Activated naive CD8-positive, alpha-beta T cell treated with anti-CD3 and anti-CD28 coated beads, Interleukin-2, amount 50 U/mL, for 24 hours (primary cell): Measurements from ENCODE around the gene IPPK.

ENCODE experiments used
- ATAC-seq: fragments of 150-1000 bp; cut with Tn5 transposase; one replicate; pipeline ENCODE4 v1.10.0; 2021
- DNase-seq: peaks from one replicate; pipeline ENCODE4 v3.0.0; 2021
- H3K27ac Mint-ChIP-seq: one replicate; pipeline ENCODE4 v1.8.0; 2021; ENCODE audit warnings: mild to moderate bottlenecking, mixed read lengths
- H3K27me3 Mint-ChIP-seq: one replicate; pipeline ENCODE4 v1.8.0; 2021; ENCODE audit warnings: mixed read lengths
- H3K36me3 Mint-ChIP-seq: one replicate; pipeline ENCODE4 v1.8.0; 2021; ENCODE audit warnings: low read depth, mixed read lengths
- H3K4me1 Mint-ChIP-seq: one replicate; pipeline ENCODE4 v1.8.0; 2021; ENCODE audit warnings: mixed read lengths
- H3K4me3 Mint-ChIP-seq: one replicate; pipeline ENCODE4 v1.8.0; 2021; ENCODE audit warnings: mild to moderate bottlenecking, moderate library complexity, mixed read lengths
- H3K9me3 Mint-ChIP-seq: one replicate; pipeline ENCODE4 v1.8.0; 2021; ENCODE audit warnings: mixed read lengths

Gene IPPK

GRCh38 chr9:92641092-92641809 is 28.7 kb downstream of the IPPK start:
- ATAC-seq (no peak), DNase-seq (no peak)
- H3K4me1 Mint-ChIP-seq, result no peaks in the 10 kb centered on the region
- no peaks in the 10 kb centered on the region for H3K27me3 Mint-ChIP-seq
- H3K9me3 Mint-ChIP-seq, result peaks cover 8% of the 10 kb centered on the region
- H3K4me3 Mint-ChIP-seq, result no peak overlapping the region
- peaks cover 48% of the 10 kb centered on the region for H3K36me3 Mint-ChIP-seq
- no peak overlapping the region for H3K27ac Mint-ChIP-seq

GRCh38 chr9:92640398-92641091 is 29.4 kb downstream of the IPPK start:
- no peak for ATAC-seq
- H3K27ac Mint-ChIP-seq, result no peak overlapping the region
- no peaks in the 10 kb centered on the region for H3K27me3 Mint-ChIP-seq
- H3K36me3 Mint-ChIP-seq, result peaks cover 42% of the 10 kb centered on the region
- peaks cover under 1% of the 10 kb centered on the region for H3K9me3 Mint-ChIP-seq
- DNase-seq, result no peak
- no peak overlapping the region for H3K4me3 Mint-ChIP-seq
- no peaks in the 10 kb centered on the region for H3K4me1 Mint-ChIP-seq

DNA sequence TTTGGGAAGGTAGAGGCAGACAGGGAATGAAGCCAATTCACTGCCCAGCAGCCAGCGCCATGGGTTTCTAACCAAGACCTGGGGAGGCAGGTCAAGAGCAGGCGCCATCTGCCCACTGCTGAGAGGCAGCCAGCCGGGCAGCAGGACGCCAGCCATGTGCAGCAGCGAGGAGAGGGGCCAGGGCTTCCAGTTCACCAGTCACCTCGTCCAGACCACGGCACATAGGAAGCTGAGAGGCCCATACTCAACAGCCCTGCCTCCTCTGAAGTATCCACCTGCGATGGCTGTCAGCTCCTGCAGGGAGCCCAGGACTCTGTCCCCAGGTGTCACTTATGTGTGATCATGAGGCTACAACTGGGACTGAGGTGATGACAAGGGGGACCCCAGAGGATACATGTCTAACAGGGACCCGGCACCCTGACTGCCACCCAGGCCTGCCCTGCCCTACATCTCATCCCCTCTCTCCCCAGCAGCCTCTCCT is 30.1 kb downstream of the IPPK start:
- no peak overlapping the region for H3K27ac Mint-ChIP-seq
- no peak for DNase-seq
- no peaks in the 10 kb centered on the region for H3K4me1 Mint-ChIP-seq
- no peak for ATAC-seq
- no peaks in the 10 kb centered on the region for H3K27me3 Mint-ChIP-seq
- no peak overlapping the region for H3K4me3 Mint-ChIP-seq
- no peaks in the 10 kb centered on the region for H3K9me3 Mint-ChIP-seq
- H3K36me3 Mint-ChIP-seq, result peaks cover 37% of the 10 kb centered on the region

DNA sequence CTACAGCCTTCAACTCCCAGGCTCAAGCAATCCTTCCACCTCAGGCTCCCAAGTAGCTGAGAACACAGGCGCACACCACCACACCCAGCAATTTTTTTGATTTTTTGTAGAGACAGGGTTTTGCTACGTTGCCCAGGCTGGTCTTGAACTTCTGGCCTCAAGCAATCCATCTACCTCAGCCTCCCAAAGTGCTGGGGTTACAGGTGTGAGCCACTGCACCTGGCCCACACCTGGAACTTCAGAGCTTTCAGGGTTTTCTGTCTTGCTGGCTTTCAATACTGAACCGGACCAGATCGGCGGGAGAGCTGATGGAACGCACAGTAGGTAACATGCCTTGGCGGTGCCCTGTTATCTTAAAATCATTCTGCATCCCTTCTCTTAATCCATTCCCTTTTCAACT is 30.8 kb downstream of the IPPK start:
- Mint-ChIP-seq H3K27me3 (no peaks in the 10 kb centered on the region), H3K27ac (no peak overlapping the region), H3K4me1 (peaks cover 6% of the 10 kb centered on the region), H3K36me3 (peaks cover 36% of the 10 kb centered on the region), H3K9me3 (no peaks in the 10 kb centered on the region), H3K4me3 (no peak overlapping the region)
- DNase-seq (no peak), ATAC-seq (no peak)

- no peaks in the 10 kb centered on the region for H3K27me3 Mint-ChIP-seq
- no peak overlapping the region for H3K27ac Mint-ChIP-seq
- H3K36me3 Mint-ChIP-seq, result peaks cover 33% of the 10 kb centered on the region
- ATAC-seq (no peak), DNase-seq (no peak)
- H3K4me1 Mint-ChIP-seq, result peaks cover 6% of the 10 kb centered on the region
- H3K9me3 Mint-ChIP-seq, result no peaks in the 10 kb centered on the region
- H3K4me3 Mint-ChIP-seq, result no peak overlapping the region
These were observed 31.3 kb downstream of the IPPK start for GRCh38 chr9:92638621-92639101.

DNA sequence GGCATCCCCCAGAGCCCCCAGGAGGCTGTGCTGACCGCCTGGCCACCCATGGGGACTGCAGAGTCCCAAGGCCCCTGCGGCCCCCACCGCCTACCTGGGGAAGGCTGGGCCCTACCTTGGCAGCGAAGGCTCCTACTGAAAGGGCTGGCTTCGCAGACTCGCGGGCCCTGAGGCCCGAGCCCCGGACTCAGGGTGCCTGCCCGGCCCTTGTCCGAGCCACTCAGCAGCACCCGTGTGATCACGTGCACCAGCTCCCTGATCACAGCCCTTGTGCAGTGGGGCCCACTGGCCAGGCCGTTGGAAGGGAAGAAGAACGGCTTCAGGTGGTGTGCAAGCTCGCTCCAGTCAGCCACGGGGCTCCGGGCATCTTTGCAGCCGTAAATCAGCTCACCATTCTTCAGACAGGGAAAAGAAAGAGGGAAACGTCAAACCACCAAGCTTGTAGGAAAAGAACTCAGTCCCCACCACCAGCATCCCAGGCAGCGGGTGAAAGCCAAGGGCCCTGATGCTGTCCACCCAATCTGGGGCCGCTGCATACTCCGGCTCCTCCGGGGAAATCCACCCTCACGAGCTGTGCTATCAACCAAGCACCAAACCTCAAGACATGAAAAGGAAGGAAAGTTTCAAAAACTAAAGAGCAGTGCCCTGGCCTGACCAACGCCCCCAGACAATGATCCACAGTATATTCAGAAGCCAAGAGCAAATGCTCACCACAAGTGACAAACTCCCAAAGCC is 31.9 kb downstream of the IPPK start:
- H3K36me3 Mint-ChIP-seq, result peaks cover 34% of the 10 kb centered on the region
- DNase-seq (no peak), ATAC-seq (no peak)
- H3K4me3 Mint-ChIP-seq, result no peak overlapping the region
- H3K27me3 Mint-ChIP-seq, result no peaks in the 10 kb centered on the region
- H3K9me3 Mint-ChIP-seq, result no peaks in the 10 kb centered on the region
- H3K4me1 Mint-ChIP-seq, result peaks cover 6% of the 10 kb centered on the region
- H3K27ac Mint-ChIP-seq, result no peak overlapping the region

- peaks cover 11% of the 10 kb centered on the region for H3K4me1 Mint-ChIP-seq
- no peak for ATAC-seq
- no peaks in the 10 kb centered on the region for H3K27me3 Mint-ChIP-seq
- no peak overlapping the region for H3K4me3 Mint-ChIP-seq
- no peak for DNase-seq
- peaks cover 33% of the 10 kb centered on the region for H3K36me3 Mint-ChIP-seq
- H3K27ac Mint-ChIP-seq, result no peak overlapping the region
- H3K9me3 Mint-ChIP-seq, result no peaks in the 10 kb centered on the region
These were observed 32.6 kb downstream of the IPPK start for GRCh38 chr9:92637326-92637725.

- no peak overlapping the region for H3K27ac Mint-ChIP-seq
- DNase-seq (no peak), ATAC-seq (no peak)
- no peak overlapping the region for H3K4me3 Mint-ChIP-seq
- no peaks in the 10 kb centered on the region for H3K27me3 Mint-ChIP-seq
- no peaks in the 10 kb centered on the region for H3K9me3 Mint-ChIP-seq
- H3K4me1 Mint-ChIP-seq, result peaks cover 18% of the 10 kb centered on the region
- H3K36me3 Mint-ChIP-seq, result peaks cover 38% of the 10 kb centered on the region
These were observed 33.3 kb downstream of the IPPK start for GRCh38 chr9:92636627-92637026.

GRCh38 chr9:92635760-92636159 is 34.2 kb downstream of the IPPK start:
- Mint-ChIP-seq H3K36me3 (peaks cover 39% of the 10 kb centered on the region), H3K4me3 (no peak overlapping the region), H3K9me3 (no peaks in the 10 kb centered on the region)

DNA sequence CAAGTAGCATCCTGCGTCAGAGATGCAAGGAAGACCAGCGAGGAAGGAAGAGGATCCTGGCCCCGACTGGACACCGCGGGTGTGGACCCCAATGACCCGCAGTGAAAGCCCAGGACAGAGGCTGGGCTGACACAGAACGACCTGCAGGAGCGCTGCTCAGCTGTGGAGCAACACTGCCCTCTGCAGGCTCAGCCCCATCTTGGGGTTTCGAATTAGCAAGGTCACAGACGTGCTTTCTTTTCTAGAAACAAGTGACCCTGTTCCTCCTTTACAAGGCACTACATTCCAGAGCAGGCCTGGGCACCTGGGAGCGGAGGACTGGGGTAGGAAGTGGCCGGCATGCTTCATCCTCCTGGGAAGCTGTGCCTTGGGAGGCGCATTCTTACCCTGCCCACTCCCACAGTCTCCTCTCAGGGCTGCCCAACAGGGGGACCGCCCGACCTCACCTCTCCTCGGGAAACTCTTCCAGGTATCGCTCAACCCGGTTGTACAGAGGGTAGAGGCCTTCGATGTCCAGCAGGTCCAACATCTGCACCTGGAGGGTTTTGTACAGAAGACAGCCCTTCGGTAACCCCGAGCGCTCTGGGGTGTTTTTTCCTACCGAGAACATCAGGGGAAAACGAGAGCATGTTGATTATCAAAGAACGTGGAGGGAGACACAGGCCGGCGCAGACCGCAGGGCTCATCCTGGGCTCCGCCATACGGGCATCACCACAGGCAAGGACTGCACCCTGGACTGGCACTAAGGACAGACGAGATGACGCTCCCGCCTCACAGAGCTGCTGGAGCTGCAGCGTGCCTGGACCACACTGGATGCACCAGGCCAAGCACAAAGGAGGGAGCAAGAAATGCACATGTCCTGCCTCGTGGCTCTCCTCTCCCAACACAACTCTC is 35.0 kb downstream of the IPPK start:
- ATAC-seq (no peak), DNase-seq (peak; percentile 73)

More at GRCh38 chr9:92635760-92636159, 34.2 kb downstream of the IPPK start:
- Mint-ChIP-seq H3K27me3 (no peaks in the 10 kb centered on the region), H3K4me1 (peaks cover 26% of the 10 kb centered on the region), H3K27ac (no peak overlapping the region)
- DNase-seq (no peak), ATAC-seq (no peak)

DNA sequence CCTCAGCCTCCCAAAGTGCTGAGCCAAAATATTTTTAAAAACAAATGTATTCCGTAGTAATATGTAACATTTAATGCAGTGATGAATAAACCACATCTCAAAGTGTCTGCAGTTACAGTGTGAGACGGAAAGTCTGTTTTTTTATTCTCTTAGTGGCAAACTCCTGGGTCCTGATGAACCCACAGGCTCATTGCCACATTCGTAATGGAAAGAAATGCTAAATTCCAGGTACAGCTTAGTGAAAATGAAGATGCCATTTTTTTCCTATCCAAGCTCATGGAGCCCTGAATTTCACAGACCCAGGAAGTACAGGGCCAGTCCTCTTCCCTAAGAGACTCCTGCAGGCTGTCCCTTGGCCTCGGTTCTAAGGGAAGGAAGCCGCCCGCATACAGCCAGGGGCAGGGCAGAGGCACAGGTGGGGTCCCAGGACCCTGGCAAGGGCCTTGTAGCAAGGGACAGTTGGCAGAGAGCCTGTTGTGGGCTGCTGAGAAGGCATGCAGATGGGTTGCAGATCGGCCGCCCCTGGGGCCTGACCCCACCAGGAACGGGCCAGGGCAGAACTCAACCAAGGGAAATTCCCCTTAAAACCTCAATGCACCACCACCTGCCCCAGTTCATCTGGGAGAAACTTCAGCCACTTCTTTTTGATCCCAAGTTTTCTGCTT is 36.2 kb downstream of the IPPK start:
- Mint-ChIP-seq H3K36me3 (peaks cover 48% of the 10 kb centered on the region), H3K27me3 (no peaks in the 10 kb centered on the region), H3K27ac (no peak overlapping the region), H3K4me1 (peaks cover 33% of the 10 kb centered on the region), H3K9me3 (no peaks in the 10 kb centered on the region), H3K4me3 (no peak overlapping the region)
- no peak for ATAC-seq
- no peak for DNase-seq

More for the DNA sequence above, 35.0 kb downstream of the IPPK start:
- Mint-ChIP-seq H3K27ac (peak overlapping the region; percentile 20), H3K4me1 (peaks cover 33% of the 10 kb centered on the region), H3K27me3 (no peaks in the 10 kb centered on the region), H3K36me3 (peaks cover 42% of the 10 kb centered on the region), H3K4me3 (no peak overlapping the region), H3K9me3 (no peaks in the 10 kb centered on the region)

GRCh38 chr9:92632641-92633040 is 37.3 kb downstream of the IPPK start:
- H3K36me3 Mint-ChIP-seq, result peaks cover 56% of the 10 kb centered on the region
- DNase-seq, result no peak
- no peaks in the 10 kb centered on the region for H3K9me3 Mint-ChIP-seq
- no peaks in the 10 kb centered on the region for H3K27me3 Mint-ChIP-seq
- H3K4me1 Mint-ChIP-seq, result peaks cover 33% of the 10 kb centered on the region
- no peak for ATAC-seq
- H3K27ac Mint-ChIP-seq, result no peak overlapping the region
- no peak overlapping the region for H3K4me3 Mint-ChIP-seq

DNA sequence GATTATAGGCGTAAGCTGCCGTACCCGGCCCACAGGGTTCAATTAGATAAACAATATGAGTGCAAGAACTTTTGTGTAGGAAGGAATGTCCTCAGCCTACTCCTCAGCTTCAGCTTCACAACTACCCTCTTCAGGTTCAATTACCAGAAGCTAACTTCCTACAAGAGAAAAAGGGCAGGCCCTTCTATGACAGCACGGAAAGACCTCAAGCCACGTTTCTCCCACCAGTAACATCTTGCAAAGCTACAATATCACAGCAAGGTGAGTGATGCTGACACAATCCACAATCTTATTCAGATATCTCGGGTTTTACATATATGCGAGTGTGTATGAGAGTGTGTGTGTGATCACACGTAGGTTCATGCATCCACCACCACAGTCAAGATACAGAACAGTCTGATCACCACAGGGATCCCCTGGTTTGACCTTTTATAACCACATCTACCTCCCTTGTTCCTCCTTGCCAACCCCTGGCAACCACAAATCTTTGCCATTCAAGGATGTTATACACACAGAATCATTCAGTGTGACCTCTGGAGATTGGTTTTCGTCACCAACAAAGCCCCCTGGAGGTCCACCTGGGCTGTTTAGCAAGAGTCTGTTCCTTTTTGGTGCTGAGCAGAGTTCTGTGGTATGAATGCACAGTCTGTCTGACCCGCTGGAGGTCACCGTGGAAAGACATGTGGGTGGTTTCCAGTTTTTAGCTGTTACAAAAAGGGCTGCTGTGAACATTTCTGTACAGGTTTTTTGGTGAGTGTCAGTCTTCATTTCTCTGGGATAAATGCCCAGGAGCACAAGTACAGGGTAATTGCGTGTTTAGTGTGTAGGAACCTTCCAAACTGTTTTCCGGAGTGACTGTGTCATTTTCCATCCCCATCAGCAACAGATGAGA is 38.2 kb downstream of the IPPK start:
- H3K9me3 Mint-ChIP-seq, result no peaks in the 10 kb centered on the region
- H3K4me1 Mint-ChIP-seq, result peaks cover 33% of the 10 kb centered on the region
- H3K27me3 Mint-ChIP-seq, result no peaks in the 10 kb centered on the region
- ATAC-seq (peak; percentile 91), DNase-seq (peak; percentile 43)
- peaks cover 60% of the 10 kb centered on the region for H3K36me3 Mint-ChIP-seq
- H3K27ac Mint-ChIP-seq, result peak overlapping the region; percentile 88
- peak overlapping the region; percentile 47 for H3K4me3 Mint-ChIP-seq
